ENCODE measurements around the gene NT5M.

Gene NT5M

DNA sequence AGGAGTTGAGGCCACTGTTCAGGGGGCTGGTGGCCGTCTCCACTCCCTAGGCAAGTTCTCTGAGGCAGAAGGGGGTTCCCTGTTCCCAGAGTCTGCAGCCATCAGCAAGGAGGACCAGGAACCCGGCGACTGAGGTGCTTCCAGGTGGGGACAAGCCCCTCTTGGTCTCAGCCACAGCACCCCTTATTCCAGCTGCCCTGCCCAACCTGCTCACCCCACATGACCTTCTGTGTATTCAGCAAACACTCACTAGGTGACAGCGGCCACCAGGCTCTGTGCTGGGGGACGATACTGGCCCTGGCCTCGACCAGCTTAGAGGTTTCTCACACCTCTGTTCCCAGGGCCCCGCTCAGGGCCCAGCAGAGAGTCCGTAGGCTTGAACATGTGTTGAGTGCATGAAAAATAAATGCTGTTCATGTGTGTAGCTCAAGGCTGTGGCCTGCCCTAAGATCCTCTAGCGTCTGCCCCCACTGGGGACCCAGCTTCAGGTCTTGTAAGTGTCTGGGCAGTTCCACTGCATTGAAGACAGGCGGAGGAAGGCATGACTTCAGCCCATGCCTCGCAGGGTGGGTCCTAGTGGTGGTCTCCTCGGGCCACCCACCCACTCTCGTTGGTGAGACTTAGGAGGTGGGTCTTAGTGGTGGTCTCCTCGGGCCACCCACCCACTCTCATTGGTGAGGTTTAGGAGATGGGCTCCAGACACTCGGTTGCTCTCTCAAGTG is 44.2 kb downstream of the NT5M start:
- no peaks in the 10 kb centered on the region for H3K27me3 ChIP-seq (ENCODE audit: low read length)
- no peaks in the 10 kb centered on the region for H3K9me2 ChIP-seq (replicated peaks; ENCODE audit: insufficient read depth, low read length)
- H3K9me3 ChIP-seq (ENCODE audit: insufficient read depth, low read length): no peaks in the 10 kb centered on the region
- no peaks in the 10 kb centered on the region for H4K20me1 ChIP-seq (ENCODE audit: low read depth, low read length)
- H3K79me2 ChIP-seq (ENCODE audit: insufficient read depth, low read length): no peaks in the 10 kb centered on the region
- H3K9ac ChIP-seq (ENCODE audit: low read length): no peak overlapping the region
- no peak overlapping the region for H2AFZ ChIP-seq (ENCODE audit: low read depth, low read length, severe bottlenecking)
- H3F3A ChIP-seq (ENCODE audit: insufficient read depth): no peaks in the 10 kb centered on the region
- no peak overlapping the region for H3K4me3 ChIP-seq (ENCODE audit: insufficient read depth, low read length, poor library complexity, severe bottlenecking)
- H3K27ac ChIP-seq (ENCODE audit: low read depth, low read length): no peak overlapping the region
- H3K4me2 ChIP-seq (ENCODE audit: low read depth, low read length, poor library complexity, severe bottlenecking): no peak overlapping the region
- TF ChIP-seq EZH2phosphoT487 (conservative IDR thresholded peaks at IDR 0.05; ENCODE audit: low read length) (no peak), CTCF (IDR thresholded peaks at IDR 0.05; ENCODE audit: insufficient read depth, low read length, poor library complexity, severe bottlenecking) (no peak)
- H3K36me3 ChIP-seq (ENCODE audit: low read length): no peaks in the 10 kb centered on the region

- Histone ChIP-seq H3K27me3 (ENCODE audit: low read length) (no peaks in the 10 kb centered on the region), H2AFZ (ENCODE audit: low read depth, low read length, severe bottlenecking) (no peak overlapping the region), H3K9me2 (replicated peaks; ENCODE audit: insufficient read depth, low read length) (no peaks in the 10 kb centered on the region), H3K4me2 (ENCODE audit: low read depth, low read length, poor library complexity, severe bottlenecking) (no peak overlapping the region), H3K27ac (ENCODE audit: low read depth, low read length) (no peak overlapping the region), H3K4me3 (ENCODE audit: insufficient read depth, low read length, poor library complexity, severe bottlenecking) (no peak overlapping the region), H4K20me1 (ENCODE audit: low read depth, low read length) (no peaks in the 10 kb centered on the region), H3K9ac (ENCODE audit: low read length) (no peak overlapping the region), H3K79me2 (ENCODE audit: insufficient read depth, low read length) (no peaks in the 10 kb centered on the region), H3F3A (ENCODE audit: insufficient read depth) (no peaks in the 10 kb centered on the region), H3K36me3 (ENCODE audit: low read length) (no peaks in the 10 kb centered on the region), H3K9me3 (ENCODE audit: insufficient read depth, low read length) (no peaks in the 10 kb centered on the region)
- TF ChIP-seq CTCF (IDR thresholded peaks at IDR 0.05; ENCODE audit: insufficient read depth, low read length, poor library complexity, severe bottlenecking) (no peak), EZH2phosphoT487 (conservative IDR thresholded peaks at IDR 0.05; ENCODE audit: low read length) (no peak)
Measured at GRCh38 chr17:17347956-17348871, 45.0 kb downstream of the NT5M start.

GRCh38 chr17:17348872-17349723 is 45.9 kb downstream of the NT5M start:
- Histone ChIP-seq H3K9ac (ENCODE audit: low read length) (no peak overlapping the region), H3K79me2 (ENCODE audit: insufficient read depth, low read length) (no peaks in the 10 kb centered on the region), H3K36me3 (ENCODE audit: low read length) (no peaks in the 10 kb centered on the region), H3K4me2 (ENCODE audit: low read depth, low read length, poor library complexity, severe bottlenecking) (no peak overlapping the region), H3K4me3 (ENCODE audit: insufficient read depth, low read length, poor library complexity, severe bottlenecking) (no peak overlapping the region), H3F3A (ENCODE audit: insufficient read depth) (no peaks in the 10 kb centered on the region), H4K20me1 (ENCODE audit: low read depth, low read length) (no peaks in the 10 kb centered on the region), H3K9me2 (replicated peaks; ENCODE audit: insufficient read depth, low read length) (no peaks in the 10 kb centered on the region), H2AFZ (ENCODE audit: low read depth, low read length, severe bottlenecking) (no peak overlapping the region), H3K27ac (ENCODE audit: low read depth, low read length) (no peak overlapping the region), H3K27me3 (ENCODE audit: low read length) (no peaks in the 10 kb centered on the region), H3K9me3 (ENCODE audit: insufficient read depth, low read length) (no peaks in the 10 kb centered on the region)
- no peak for TF ChIP-seq CTCF (IDR thresholded peaks at IDR 0.05; ENCODE audit: insufficient read depth, low read length, poor library complexity, severe bottlenecking)
- no peak for TF ChIP-seq EZH2phosphoT487 (conservative IDR thresholded peaks at IDR 0.05; ENCODE audit: low read length)
